ENCODE results near the gene PRDM16. TPM values are rescaled to one million over a fixed set of nuclear protein-coding genes. Genes with fewer than 3 reads are reported as not detected.

Gene PRDM16
- total RNA-seq, 1 experiment from 2014 or later, result 0.04 TPM

GRCh38 chr1:3277623-3278022 is 208.6 kb downstream of the PRDM16 start:
- H3K27ac ChIP-seq (ENCODE audit: low read length), result no peak overlapping the region
- BruUV-seq (replicated peaks), result no TSS peak
- CTCF ChIA-PET, result no interaction called here

GRCh38 chr1:3278416-3279181 is 209.6 kb downstream of the PRDM16 start:
- Histone ChIP-seq H3K9ac (ENCODE audit: low read length) (no peak overlapping the region), H3K36me3 (ENCODE audit: low read depth, low read length) (no peaks in the 10 kb centered on the region), H2AFZ (ENCODE audit: low read length) (no peak overlapping the region), H4K20me1 (ENCODE audit: low read length) (no peaks in the 10 kb centered on the region), H3K4me2 (ENCODE audit: low read length) (no peak overlapping the region), H3K4me1 (ENCODE audit: insufficient read depth, low read length) (no peaks in the 10 kb centered on the region), H3F3A (ENCODE audit: low read length, unreplicated experiment) (no peaks in the 10 kb centered on the region), H3K27me3 (ENCODE audit: low read length) (peaks cover 98% of the 10 kb centered on the region), H3K79me2 (ENCODE audit: low read length) (no peaks in the 10 kb centered on the region), H3K27ac (ENCODE audit: low read length) (no peak overlapping the region), H3K4me3 (ENCODE audit: low read length) (no peak overlapping the region), H3K9me2 (replicated peaks; ENCODE audit: low read length) (no peaks in the 10 kb centered on the region), H3K9me3 (ENCODE audit: low read length) (no peaks in the 10 kb centered on the region)
- ATAC-seq (no peak), DNase-seq (no peak)
- BruUV-seq (replicated peaks), result no TSS peak
- intact Hi-C loops (cut with micrococcal nuclease), result no loop called here
- ChIA-PET CTCF (no interaction called here), POLR2A (ENCODE audit: unreplicated experiment) (no interaction called here)
- TF ChIP-seq CTCF (conservative IDR thresholded peaks at IDR 0.05; ENCODE audit: low read depth, low read length) (no peak), EZH2 (IDR thresholded peaks at IDR 0.05; ENCODE audit: low read length, unreplicated experiment) (no peak), EZH2phosphoT487 (IDR thresholded peaks at IDR 0.05; ENCODE audit: borderline replicate concordance, low read length) (no peak)

More at GRCh38 chr1:3277623-3278022, 208.6 kb downstream of the PRDM16 start:
- H3K79me2 ChIP-seq (ENCODE audit: low read length), result no peaks in the 10 kb centered on the region
- intact Hi-C loops (cut with micrococcal nuclease), result no loop called here
- no peaks in the 10 kb centered on the region for H3F3A ChIP-seq (ENCODE audit: low read length, unreplicated experiment)
- H3K9ac ChIP-seq (ENCODE audit: low read length), result no peak overlapping the region
- peaks cover 98% of the 10 kb centered on the region for H3K27me3 ChIP-seq (ENCODE audit: low read length)
- no peak overlapping the region for H3K4me2 ChIP-seq (ENCODE audit: low read length)
- no peaks in the 10 kb centered on the region for H3K36me3 ChIP-seq (ENCODE audit: low read depth, low read length)
- no peak for DNase-seq
- ATAC-seq, result no peak
- POLR2A ChIA-PET (ENCODE audit: unreplicated experiment), result no interaction called here
- no peaks in the 10 kb centered on the region for H4K20me1 ChIP-seq (ENCODE audit: low read length)
- TF ChIP-seq CTCF (conservative IDR thresholded peaks at IDR 0.05; ENCODE audit: low read depth, low read length) (no peak), EZH2phosphoT487 (IDR thresholded peaks at IDR 0.05; ENCODE audit: borderline replicate concordance, low read length) (no peak), EZH2 (IDR thresholded peaks at IDR 0.05; ENCODE audit: low read length, unreplicated experiment) (no peak)
- no peak overlapping the region for H3K4me3 ChIP-seq (ENCODE audit: low read length)
- H3K4me1 ChIP-seq (ENCODE audit: insufficient read depth, low read length), result no peaks in the 10 kb centered on the region
- no peaks in the 10 kb centered on the region for H3K9me2 ChIP-seq (replicated peaks; ENCODE audit: low read length)
- no peaks in the 10 kb centered on the region for H3K9me3 ChIP-seq (ENCODE audit: low read length)
- H2AFZ ChIP-seq (ENCODE audit: low read length), result no peak overlapping the region

- peaks cover 100% of the 10 kb centered on the region for H3K27me3 ChIP-seq (ENCODE audit: low read length)
- no peak overlapping the region for H3K4me3 ChIP-seq (ENCODE audit: low read length)
- ChIA-PET CTCF (no interaction called here), POLR2A (ENCODE audit: unreplicated experiment) (no interaction called here)
- H3K36me3 ChIP-seq (ENCODE audit: low read depth, low read length), result no peaks in the 10 kb centered on the region
- H3F3A ChIP-seq (ENCODE audit: low read length, unreplicated experiment), result no peaks in the 10 kb centered on the region
- H3K9ac ChIP-seq (ENCODE audit: low read length), result no peak overlapping the region
- intact Hi-C loops (cut with micrococcal nuclease), result no loop called here
- DNase-seq (no peak), ATAC-seq (no peak)
- no peak overlapping the region for H3K4me2 ChIP-seq (ENCODE audit: low read length)
- no peak overlapping the region for H3K27ac ChIP-seq (ENCODE audit: low read length)
- H3K9me2 ChIP-seq (replicated peaks; ENCODE audit: low read length), result no peaks in the 10 kb centered on the region
- H3K4me1 ChIP-seq (ENCODE audit: insufficient read depth, low read length), result no peaks in the 10 kb centered on the region
- no peaks in the 10 kb centered on the region for H4K20me1 ChIP-seq (ENCODE audit: low read length)
- no peaks in the 10 kb centered on the region for H3K9me3 ChIP-seq (ENCODE audit: low read length)
- no peak overlapping the region for H2AFZ ChIP-seq (ENCODE audit: low read length)
- no peaks in the 10 kb centered on the region for H3K79me2 ChIP-seq (ENCODE audit: low read length)
- BruUV-seq (replicated peaks), result no TSS peak
- TF ChIP-seq EZH2phosphoT487 (IDR thresholded peaks at IDR 0.05; ENCODE audit: borderline replicate concordance, low read length) (no peak), EZH2 (IDR thresholded peaks at IDR 0.05; ENCODE audit: low read length, unreplicated experiment) (no peak), CTCF (conservative IDR thresholded peaks at IDR 0.05; ENCODE audit: low read depth, low read length) (no peak)
These were observed 210.1 kb downstream of the PRDM16 start for GRCh38 chr1:3279182-3279470.
